ENCODE measurements around the gene DAB1.

Gene DAB1

GRCh38 chr1:57418971-57419370 is 4.9 kb downstream of the DAB1 start:
- no peak for DNase-seq (ENCODE audit: extremely low read depth in 1 of 2, low read depth in 1 of 2)

DNA sequence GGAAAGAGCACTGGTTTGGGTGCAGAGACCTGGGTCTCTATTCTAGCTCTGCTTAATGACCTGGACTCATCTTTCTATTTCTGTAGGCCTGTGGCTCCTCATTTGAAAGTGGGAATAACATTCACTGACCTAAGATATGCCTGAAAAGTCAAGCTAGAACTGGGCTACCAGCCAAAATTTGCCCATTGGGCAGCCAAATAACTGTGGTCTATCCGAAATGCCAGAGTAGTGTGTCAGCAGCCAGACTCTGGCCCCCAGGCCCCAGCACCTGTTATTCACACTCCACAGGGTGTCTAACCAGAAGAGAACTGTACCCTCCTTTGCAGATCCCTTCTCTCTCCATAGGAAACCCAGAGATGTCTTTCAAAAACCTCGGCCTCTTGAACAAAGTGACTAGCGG is 12.6 kb downstream of the DAB1 start:
- DNase-seq (ENCODE audit: extremely low read depth in 1 of 2, low read depth in 1 of 2) = no peak

DNA sequence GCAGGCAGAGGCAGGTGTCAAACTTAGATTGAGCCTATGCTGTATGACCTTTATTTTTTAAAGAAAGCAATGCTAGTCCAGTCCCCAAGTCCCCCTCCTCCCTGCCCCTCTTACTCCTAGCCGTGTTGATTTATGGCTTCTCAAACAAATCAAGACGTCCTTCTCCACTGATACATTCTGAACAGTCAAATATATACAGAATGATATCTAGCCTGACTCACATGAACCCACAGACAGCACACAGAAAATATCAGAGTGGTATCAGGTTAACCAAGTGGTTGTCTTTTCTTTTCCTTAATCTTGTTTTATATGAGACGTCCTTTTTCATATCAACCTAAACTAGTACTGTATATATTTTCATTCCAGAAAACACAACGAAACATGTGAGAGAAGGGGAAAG is 13.4 kb downstream of the DAB1 start:
- DNase-seq (ENCODE audit: extremely low read depth in 1 of 2, low read depth in 1 of 2) = no peak

DNA sequence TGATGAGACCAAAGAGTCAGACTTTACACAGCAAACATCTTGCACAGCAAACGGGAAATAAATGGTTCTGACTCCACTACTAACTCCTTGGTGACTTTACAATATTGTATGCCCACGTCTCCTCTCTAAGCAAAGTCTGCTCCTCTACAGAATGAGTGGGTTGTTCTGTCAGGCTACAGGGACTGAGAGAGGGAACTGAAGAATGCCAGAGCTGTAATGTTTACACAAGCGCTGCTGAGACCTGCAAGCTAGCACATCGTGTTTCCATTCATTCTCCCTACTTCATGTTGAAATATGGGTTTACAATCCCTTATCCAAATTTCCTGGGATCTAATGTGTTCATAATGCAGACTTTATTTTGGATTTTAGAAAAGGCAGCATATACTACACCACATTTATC is 15.9 kb downstream of the DAB1 start:
- DNase-seq (ENCODE audit: extremely low read depth in 1 of 2, low read depth in 1 of 2) = no peak

DNA sequence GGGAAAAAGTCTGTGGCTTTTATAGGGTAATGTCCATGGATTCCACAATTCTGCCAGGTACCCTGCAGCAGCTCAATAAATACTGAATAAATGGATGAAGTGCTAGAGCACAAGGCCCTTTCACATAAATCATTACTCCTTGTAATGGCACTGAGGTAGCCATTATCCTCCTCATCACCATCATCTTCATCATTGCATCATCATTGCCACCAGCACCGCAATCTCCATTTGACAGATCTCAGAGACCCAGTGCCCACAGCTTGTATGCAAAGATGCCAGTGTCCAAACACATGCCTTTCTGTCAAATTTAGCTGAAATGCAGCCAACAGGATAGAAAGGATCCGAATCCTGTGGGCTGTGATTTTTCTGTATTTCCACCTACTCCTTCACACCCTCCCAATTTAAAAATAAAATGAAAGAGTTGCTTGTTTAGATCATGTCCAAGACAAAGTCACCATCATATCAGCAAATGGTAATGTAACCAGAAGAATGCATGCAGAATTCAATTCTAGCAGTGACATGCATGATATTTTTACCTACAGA is 17.4 kb downstream of the DAB1 start:
- DNase-seq (ENCODE audit: extremely low read depth in 1 of 2, low read depth in 1 of 2) = no peak

- no peak for DNase-seq (ENCODE audit: extremely low read depth in 1 of 2, low read depth in 1 of 2)
These were observed 19.0 kb downstream of the DAB1 start for GRCh38 chr1:57404884-57405283.

GRCh38 chr1:57403201-57403600 is 20.7 kb downstream of the DAB1 start:
- no peak for DNase-seq (ENCODE audit: extremely low read depth in 1 of 2, low read depth in 1 of 2)

DNA sequence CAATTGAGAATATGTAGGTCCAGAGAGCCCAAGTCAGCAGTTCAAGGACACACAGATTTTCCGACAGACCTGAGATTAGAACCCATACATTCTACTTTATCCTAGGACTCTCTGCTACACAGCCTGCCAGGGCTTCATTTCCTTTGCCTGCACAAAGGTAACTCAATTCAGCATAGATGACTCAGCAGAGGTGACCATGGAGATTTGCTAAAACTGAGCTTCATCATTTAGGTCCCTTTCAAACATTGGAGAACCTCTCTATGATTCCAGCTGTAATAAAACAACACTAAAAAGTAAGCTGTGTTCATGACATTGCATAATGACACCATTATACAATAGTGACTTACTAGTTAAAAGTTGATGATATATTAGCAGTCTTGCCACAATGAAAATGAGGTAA is 22.2 kb downstream of the DAB1 start:
- no peak for DNase-seq (ENCODE audit: extremely low read depth in 1 of 2, low read depth in 1 of 2)

GRCh38 chr1:57400048-57400447 is 23.8 kb downstream of the DAB1 start:
- no peak for DNase-seq (ENCODE audit: extremely low read depth in 1 of 2, low read depth in 1 of 2)

DNA sequence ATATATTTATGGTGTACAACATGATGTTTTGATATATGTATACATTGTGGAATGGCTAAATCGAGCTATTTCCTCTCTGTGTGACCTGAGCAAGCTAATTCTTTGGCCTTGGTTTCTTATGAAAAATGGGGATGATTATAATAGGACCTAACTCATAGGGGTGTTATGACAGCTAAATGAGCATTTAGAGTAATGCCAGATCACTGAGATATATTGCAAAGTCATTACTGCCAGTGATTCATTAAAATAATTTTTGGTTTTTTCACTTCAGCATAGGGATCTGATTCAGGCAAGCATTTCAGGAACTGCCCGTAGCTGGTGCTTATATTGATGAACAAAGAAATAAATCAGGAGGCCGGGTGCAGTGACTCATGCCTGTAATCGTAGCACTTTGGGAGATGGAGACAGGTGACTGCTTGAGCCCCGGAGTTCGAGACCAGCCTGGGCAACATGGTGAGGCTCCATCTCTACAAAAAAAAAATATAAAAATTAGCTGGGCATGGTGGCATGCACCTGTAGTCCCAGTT is 30.7 kb downstream of the DAB1 start:
- DNase-seq (ENCODE audit: extremely low read depth in 1 of 2, low read depth in 1 of 2) = no peak

GRCh38 chr1:57385336-57385735 is 38.5 kb downstream of the DAB1 start:
- DNase-seq (ENCODE audit: extremely low read depth in 1 of 2, low read depth in 1 of 2) = no peak

DNA sequence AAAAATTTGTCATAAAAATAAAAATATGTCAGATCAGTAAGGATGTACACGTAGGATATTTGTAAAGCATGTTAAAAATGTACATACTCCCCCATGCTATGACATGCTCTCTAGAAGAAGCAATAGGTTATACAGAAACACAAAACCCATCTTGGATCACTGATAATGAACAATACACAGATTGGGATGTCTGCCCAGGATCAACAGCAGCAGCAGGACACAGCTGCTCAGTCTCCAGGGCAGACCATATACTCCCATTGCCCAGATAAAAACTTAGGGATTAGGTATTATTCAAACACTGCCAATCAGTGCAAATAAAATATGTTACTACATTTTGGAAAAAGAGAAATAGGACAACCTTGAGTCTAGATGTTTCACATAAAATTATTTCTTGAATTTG is 39.0 kb downstream of the DAB1 start:
- no peak for DNase-seq (ENCODE audit: extremely low read depth in 1 of 2, low read depth in 1 of 2)

DNA sequence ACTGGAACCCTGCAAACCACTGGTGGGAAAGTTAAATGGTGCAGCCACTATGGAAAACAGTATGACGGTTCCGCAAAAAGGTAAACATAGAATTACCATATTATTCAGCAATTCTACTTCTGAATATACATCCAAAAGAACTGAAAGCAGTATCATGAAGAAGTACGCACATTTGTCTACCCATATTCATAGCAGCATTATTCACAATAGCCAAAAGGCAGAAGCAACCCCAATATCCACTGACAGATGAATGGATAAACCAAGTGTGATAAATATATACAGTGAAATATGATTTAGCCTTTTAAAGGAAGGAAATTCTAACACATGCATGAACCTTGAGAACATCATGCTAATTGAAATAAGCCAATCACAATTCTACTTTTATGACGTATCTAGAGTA is 39.6 kb downstream of the DAB1 start:
- no peak for DNase-seq (ENCODE audit: extremely low read depth in 1 of 2, low read depth in 1 of 2)

DNA sequence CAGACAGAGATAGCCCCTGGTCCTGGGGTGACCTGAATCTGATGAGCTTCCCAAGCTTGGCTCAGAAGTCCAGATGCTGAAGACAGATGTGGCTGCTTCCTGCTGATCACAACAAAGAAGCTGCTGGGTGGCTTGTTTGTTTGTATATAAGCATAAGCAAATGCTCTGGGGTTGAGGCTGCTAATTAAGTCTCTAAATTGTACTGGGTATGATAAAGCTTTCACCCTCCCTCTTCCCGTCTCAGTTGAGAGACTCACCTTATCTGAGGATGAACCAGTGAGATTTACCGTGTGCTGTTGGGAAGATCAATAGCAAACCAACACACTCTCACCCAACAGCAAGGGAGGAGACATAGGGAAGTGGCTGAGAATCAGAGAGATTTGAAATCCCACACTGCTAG is 42.0 kb downstream of the DAB1 start:
- no peak for DNase-seq (ENCODE audit: extremely low read depth in 1 of 2, low read depth in 1 of 2)

GRCh38 chr1:57381426-57381825 is 42.4 kb downstream of the DAB1 start:
- DNase-seq (ENCODE audit: extremely low read depth in 1 of 2, low read depth in 1 of 2) = no peak

GRCh38 chr1:57380923-57381322 is 42.9 kb downstream of the DAB1 start:
- no peak for DNase-seq (ENCODE audit: extremely low read depth in 1 of 2, low read depth in 1 of 2)

DNA sequence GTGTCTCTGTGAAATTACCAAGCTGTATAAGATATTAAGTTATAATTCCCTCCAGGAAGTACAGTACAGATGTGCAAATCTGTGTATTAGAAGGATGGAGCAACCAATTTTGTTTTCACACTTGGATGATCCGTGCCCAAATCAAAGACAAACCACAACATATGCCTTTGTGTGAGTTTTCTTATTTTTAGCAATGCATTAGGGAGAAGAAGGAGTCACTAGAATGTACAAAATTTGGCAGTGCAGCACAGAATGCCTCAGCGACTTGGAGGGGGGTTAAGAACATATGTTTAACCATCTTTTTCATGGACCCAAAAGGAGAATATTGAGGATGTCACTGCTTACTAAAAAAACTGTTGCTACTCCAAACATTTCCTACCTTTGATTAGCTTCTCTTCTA is 45.3 kb downstream of the DAB1 start:
- no peak for DNase-seq (ENCODE audit: extremely low read depth in 1 of 2, low read depth in 1 of 2)

GRCh38 chr1:57377339-57378139 is 46.3 kb downstream of the DAB1 start:
- no peak for DNase-seq (ENCODE audit: extremely low read depth in 1 of 2, low read depth in 1 of 2)

DNA sequence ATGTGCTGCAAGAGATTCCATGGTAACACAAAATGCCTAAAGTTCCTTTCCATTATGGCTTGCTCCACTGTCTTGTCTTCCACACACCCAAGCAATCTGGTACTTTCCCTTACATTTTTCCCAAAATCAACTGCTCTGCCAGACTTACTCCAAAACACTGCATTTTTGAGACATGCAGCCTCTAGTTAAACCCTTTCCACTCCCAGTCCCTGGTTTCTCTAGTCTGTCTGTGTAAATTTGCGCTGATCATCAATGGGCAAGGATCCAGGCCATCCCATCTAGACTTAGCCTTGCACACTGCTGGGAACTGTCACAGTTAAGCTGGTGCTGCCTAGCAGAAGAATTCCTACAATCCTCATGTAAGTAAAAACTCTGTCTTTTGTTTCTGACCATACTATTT is 47.8 kb downstream of the DAB1 start:
- no peak for DNase-seq (ENCODE audit: extremely low read depth in 1 of 2, low read depth in 1 of 2)

- DNase-seq (ENCODE audit: extremely low read depth in 1 of 2, low read depth in 1 of 2) = no peak
These were observed 54.0 kb downstream of the DAB1 start for GRCh38 chr1:57369889-57370288.

GRCh38 chr1:57367945-57368344 is 55.9 kb downstream of the DAB1 start:
- DNase-seq (ENCODE audit: extremely low read depth in 1 of 2, low read depth in 1 of 2) = no peak

- DNase-seq (ENCODE audit: extremely low read depth in 1 of 2, low read depth in 1 of 2) = no peak
These were observed 60.2 kb downstream of the DAB1 start for GRCh38 chr1:57363643-57364042.

DNA sequence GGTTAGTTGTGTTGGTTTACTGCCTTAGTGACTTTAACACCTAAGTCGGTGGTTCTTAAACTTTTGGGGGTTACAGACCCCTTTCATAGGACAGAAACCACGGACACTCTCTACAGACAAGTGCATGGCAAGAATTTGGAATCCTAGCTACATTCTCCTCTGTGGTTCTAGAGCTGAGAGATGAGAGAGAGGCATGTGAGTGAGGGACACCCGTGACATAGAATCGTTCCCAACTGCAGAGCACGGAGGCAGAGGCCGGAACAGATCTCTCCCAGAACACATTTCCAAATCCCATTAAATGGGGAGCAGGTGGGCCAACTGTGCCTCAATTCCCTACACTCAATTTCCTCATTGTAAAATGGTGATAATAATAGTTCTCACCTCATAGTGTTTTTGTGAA is 60.7 kb downstream of the DAB1 start:
- DNase-seq (ENCODE audit: extremely low read depth in 1 of 2, low read depth in 1 of 2) = no peak

All from stimulated activated CD8-positive, alpha-beta memory T cell treated with anti-CD3 and anti-CD28 coated beads, Interleukin-7, amount 100 ng/mL, for 48 hours (primary cell).